ENCODE results near the gene PSMD13. TPM values are rescaled to one million over a fixed set of nuclear protein-coding genes. Genes with fewer than 3 reads are reported as not detected.

Gene PSMD13
- total RNA-seq, 1 experiment from 2014 or later = 179 TPM

DNA sequence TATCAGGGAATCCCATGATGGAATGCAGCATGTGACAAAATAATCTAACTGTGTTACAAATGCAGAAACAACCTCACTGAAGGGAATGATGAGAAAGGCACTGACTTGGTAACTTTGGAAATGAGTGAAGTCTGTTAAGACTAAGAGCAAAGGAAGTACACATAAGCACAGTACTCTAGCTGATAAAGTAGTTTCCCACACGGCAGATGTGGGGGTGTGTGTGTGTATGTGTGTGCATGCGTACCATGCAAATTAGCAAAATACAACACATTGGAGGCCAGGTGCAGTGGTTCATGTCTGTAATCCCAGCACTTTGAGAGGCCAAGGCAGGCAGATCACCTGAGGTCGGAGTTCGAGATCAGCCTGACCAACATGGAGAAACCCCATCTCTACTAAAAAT lies 24.8 kb downstream of the PSMD13 start:
- Histone ChIP-seq H3K27me3 (ENCODE audit: insufficient read depth, low read length) (no peaks in the 10 kb centered on the region), H3K27ac (ENCODE audit: low read depth, low read length) (no peak overlapping the region), H4K20me1 (ENCODE audit: insufficient read depth) (no peaks in the 10 kb centered on the region), H2AFZ (ENCODE audit: low read depth, low read length, poor library complexity, severe bottlenecking) (no peak overlapping the region), H3K9me2 (ENCODE audit: insufficient read depth) (no peaks in the 10 kb centered on the region), H3K4me3 (replicated peaks in 1 of 2; ENCODE audit: low read depth in 1 of 2, low read length in 2 of 2) (no peak overlapping the region), H3K4me1 (ENCODE audit: control insufficient read depth in 1 of 2, insufficient read depth in 2 of 2, low read length in 2 of 2) (peaks cover under 1 to 2% of the 10 kb centered on the region in 2 experiments; a peak in 3 of 4 replicates), H3K79me2 (ENCODE audit: insufficient read depth, low read length) (no peaks in the 10 kb centered on the region), H3K9me3 (ENCODE audit: control insufficient read depth in 1 of 2, insufficient read depth in 1 of 2, low read depth in 1 of 2, low read length in 2 of 2) (no peaks in the 10 kb centered on the region), H3K4me2 (ENCODE audit: low read length) (no peak overlapping the region), H3K9ac (ENCODE audit: low read length) (no peak overlapping the region), H3K36me3 (ENCODE audit: control insufficient read depth in 1 of 2, insufficient read depth in 2 of 2, low read length in 2 of 2) (no peaks in the 10 kb centered on the region)
- ChIA-PET CTCF (interaction anchor here (2.2 kb wide), 1 partner anchor 11 kb away, joined by 6 read pairs; no protein-coding TSS in a partner anchor), RAD21 (ENCODE audit: low non-redundant PET in 1 of 2, low total read pairs in 2 of 2, uncharacterized antibody in 2 of 2, unreplicated experiment in 2 of 2) (no interaction called here), POLR2A (no interaction called here)
- DNase-seq (ENCODE audit: low read depth, low spot score) (no peak), ATAC-seq (no peak)
- no TSS peak for BruUV-seq (replicated peaks)
- TF ChIP-seq ATF3 (IDR thresholded peaks at IDR 0.05) (no peak), ZBTB33 (IDR thresholded peaks at IDR 0.05; ENCODE audit: extremely low read depth, insufficient replicate concordance, low read length) (no peak), ELF1 (IDR thresholded peaks at IDR 0.05; ENCODE audit: borderline replicate concordance, low read depth) (no peak), CBX3 (IDR thresholded peaks at IDR 0.05; ENCODE audit: low read depth) (no peak), POLR2AphosphoS5 (IDR thresholded peaks at IDR 0.05; ENCODE audit: low read depth, low read length) (no peak), ZNF274 (IDR thresholded peaks at IDR 0.05; ENCODE audit: low read depth, low read length) (no peak), CEBPB (IDR thresholded peaks at IDR 0.05; ENCODE audit: low read depth) (no peak), RAD21 (IDR thresholded peaks at IDR 0.05; ENCODE audit: low read depth) (no peak), REST (IDR thresholded peaks at IDR 0.05; ENCODE audit: low read depth) (no peak)
- TF ChIP-seq, protein P1, sequence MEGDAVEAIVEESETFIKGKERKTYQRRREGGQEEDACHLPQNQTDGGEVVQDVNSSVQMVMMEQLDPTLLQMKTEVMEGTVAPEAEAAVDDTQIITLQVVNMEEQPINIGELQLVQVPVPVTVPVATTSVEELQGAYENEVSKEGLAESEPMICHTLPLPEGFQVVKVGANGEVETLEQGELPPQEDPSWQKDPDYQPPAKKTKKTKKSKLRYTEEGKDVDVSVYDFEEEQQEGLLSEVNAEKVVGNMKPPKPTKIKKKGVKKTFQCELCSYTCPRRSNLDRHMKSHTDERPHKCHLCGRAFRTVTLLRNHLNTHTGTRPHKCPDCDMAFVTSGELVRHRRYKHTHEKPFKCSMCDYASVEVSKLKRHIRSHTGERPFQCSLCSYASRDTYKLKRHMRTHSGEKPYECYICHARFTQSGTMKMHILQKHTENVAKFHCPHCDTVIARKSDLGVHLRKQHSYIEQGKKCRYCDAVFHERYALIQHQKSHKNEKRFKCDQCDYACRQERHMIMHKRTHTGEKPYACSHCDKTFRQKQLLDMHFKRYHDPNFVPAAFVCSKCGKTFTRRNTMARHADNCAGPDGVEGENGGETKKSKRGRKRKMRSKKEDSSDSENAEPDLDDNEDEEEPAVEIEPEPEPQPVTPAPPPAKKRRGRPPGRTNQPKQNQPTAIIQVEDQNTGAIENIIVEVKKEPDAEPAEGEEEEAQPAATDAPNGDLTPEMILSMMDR (IDR thresholded peaks at IDR 0.05 in 2 of 3, conservative IDR thresholded peaks at IDR 0.05 in 1 of 3; ENCODE audit: borderline replicate concordance in 1 of 3, insufficient read depth in 1 of 3, low read depth in 2 of 3, low read length in 2 of 3) = no peak
- intact Hi-C loops (cut with micrococcal nuclease) = no loop called here

All from HCT116 (cell line).